GM18502 (cell line): ENCODE results near the gene CASP7.
"Not testable (repeated sequence)": the region's sequence is repeated elsewhere in the genome, so short reads cannot be mapped to it uniquely, and the experiment has no call there.

Experiments
- ATAC-seq: cut with Tn5 transposase; IDR thresholded peaks from one replicate; pipeline ENCODE4 v1.9.1; 2021; ENCODE audit warnings: mild to moderate bottlenecking; ENCODE audit not compliant: unreplicated experiment, poor library complexity

Gene CASP7

GRCh38 chr10:113679463-113680189, at the start of gene CASP7:
TSS of gene CASP7 (plus strand) at chr10:113679912. CDS start at chr10:113697494, 17,582 bp downstream.
- peak; percentile 73 for ATAC-seq

- no peak for ATAC-seq
Observed at GRCh38 chr10:113630929-113631533, 48.7 kb upstream of the CASP7 start.

GRCh38 chr10:113631684-113632367, 47.9 kb upstream of the CASP7 start:
- ATAC-seq = no peak

- ATAC-seq = no peak
Observed at GRCh38 chr10:113639966-113640365, 39.7 kb upstream of the CASP7 start.

GRCh38 chr10:113641702-113642101, 38.0 kb upstream of the CASP7 start:
- no peak for ATAC-seq

GRCh38 chr10:113643183-113643582, 36.5 kb upstream of the CASP7 start:
- ATAC-seq = no peak

- ATAC-seq = no peak
Observed at GRCh38 chr10:113644185-113645120, 35.3 kb upstream of the CASP7 start.

- no peak for ATAC-seq
Observed at GRCh38 chr10:113646336-113647201, 33.1 kb upstream of the CASP7 start.

- no peak for ATAC-seq
Observed at GRCh38 chr10:113647812-113648211, 31.9 kb upstream of the CASP7 start.

- ATAC-seq = no peak
Observed at GRCh38 chr10:113648478-113648877, 31.2 kb upstream of the CASP7 start.

- ATAC-seq = no peak
Observed at GRCh38 chr10:113650172-113650571, 29.5 kb upstream of the CASP7 start.

- ATAC-seq = no peak
Observed at GRCh38 chr10:113651021-113651420, 28.7 kb upstream of the CASP7 start.

- ATAC-seq = no peak
Observed at GRCh38 chr10:113651898-113652297, 27.8 kb upstream of the CASP7 start.

GRCh38 chr10:113652456-113652855, 27.3 kb upstream of the CASP7 start:
- ATAC-seq = not testable (repeated sequence)

GRCh38 chr10:113656896-113657295, 22.8 kb upstream of the CASP7 start:
- ATAC-seq = no peak

- no peak for ATAC-seq
Observed at GRCh38 chr10:113657544-113657943, 22.2 kb upstream of the CASP7 start.

- ATAC-seq = no peak
Observed at GRCh38 chr10:113661332-113661731, 18.4 kb upstream of the CASP7 start.

GRCh38 chr10:113663142-113663541, 16.6 kb upstream of the CASP7 start:
- no peak for ATAC-seq

- ATAC-seq = no peak
Observed at GRCh38 chr10:113663908-113664307, 15.8 kb upstream of the CASP7 start, which contains the start of gene NRAP. TSS of gene NRAP (minus strand) at chr10:113664041. CDS start at chr10:113663882, 159 bp downstream.
